ENCODE measurements around the gene TTC39B. TPM values are rescaled to one million over a fixed set of nuclear protein-coding genes. Genes with fewer than 3 reads are reported as not detected.
A peak's percentile ranks its signal among the peaks of the same experiment; 100 is the strongest.

The TTC39B gene
- total RNA-seq, 1 donor from 2014 or later: 2.7 TPM

GRCh38 chr9:15211160-15211814 lies 95.7 kb downstream of the TTC39B start:
- peak overlapping the region in 1 of 2 donors; percentile 39 for H3K4me3 ChIP-seq
- H3K36me3 ChIP-seq: no peaks in the 10 kb centered on the region
- intact Hi-C loops (cut with DNase I): loop anchor here (1.0 to 10.0 kb wide), 8 partner anchors 38 to 396 kb away; partner anchors contain the start of genes CCDC171 and SNAPC3
- peak; percentile 73 to 92 (median 89) for TF ChIP-seq CTCF (IDR thresholded peaks at IDR 0.05)
- peak overlapping the region; percentile 74 to 79 for H3K27ac ChIP-seq
- H3K9me3 ChIP-seq: no peaks in the 10 kb centered on the region
- peaks cover 0 to 21% of the 10 kb centered on the region in 2 donors for H3K4me1 ChIP-seq
- peak in 1 of 2 donors; percentile 81 for DNase-seq (ENCODE audit: low spot score in 2 of 2)
- no peaks in the 10 kb centered on the region for H3K27me3 ChIP-seq

GRCh38 chr9:15206903-15207696 lies 99.9 kb downstream of the TTC39B start:
- no peak overlapping the region for H3K4me3 ChIP-seq

GRCh38 chr9:15205632-15206420 lies 101.2 kb downstream of the TTC39B start:
- intact Hi-C loops (cut with DNase I): no loop called here
- H3K4me3 ChIP-seq: no peak overlapping the region
- DNase-seq (ENCODE audit: low spot score in 2 of 2): no peak
- no peak overlapping the region for H3K27ac ChIP-seq
- no peaks in the 10 kb centered on the region for H3K9me3 ChIP-seq
- peaks cover 0 to 8% of the 10 kb centered on the region in 2 donors for H3K4me1 ChIP-seq
- H3K36me3 ChIP-seq: peaks cover 8 to 15% of the 10 kb centered on the region in 2 donors
- TF ChIP-seq CTCF (IDR thresholded peaks at IDR 0.05): no peak
- H3K27me3 ChIP-seq: no peaks in the 10 kb centered on the region

More at GRCh38 chr9:15206903-15207696, 99.9 kb downstream of the TTC39B start:
- intact Hi-C loops (cut with DNase I): no loop called here
- no peaks in the 10 kb centered on the region for H3K27me3 ChIP-seq
- no peak for DNase-seq (ENCODE audit: low spot score in 2 of 2)
- no peak overlapping the region for H3K27ac ChIP-seq
- H3K4me1 ChIP-seq: peaks cover 0 to 17% of the 10 kb centered on the region in 2 donors
- peaks cover 8 to 12% of the 10 kb centered on the region in 2 donors for H3K36me3 ChIP-seq
- H3K9me3 ChIP-seq: no peaks in the 10 kb centered on the region
- no peak for TF ChIP-seq CTCF (IDR thresholded peaks at IDR 0.05)

GRCh38 chr9:15203581-15203980 lies 103.4 kb downstream of the TTC39B start:
- TF ChIP-seq CTCF (IDR thresholded peaks at IDR 0.05): no peak
- no peak overlapping the region for H3K4me3 ChIP-seq
- H3K9me3 ChIP-seq: no peaks in the 10 kb centered on the region
- H3K36me3 ChIP-seq: peaks cover 8 to 15% of the 10 kb centered on the region in 2 donors
- intact Hi-C loops (cut with DNase I): no loop called here
- H3K27ac ChIP-seq: no peak overlapping the region
- H3K27me3 ChIP-seq: no peaks in the 10 kb centered on the region
- no peaks in the 10 kb centered on the region for H3K4me1 ChIP-seq
- DNase-seq (ENCODE audit: low spot score in 2 of 2): no peak

- no peak overlapping the region for H3K27ac ChIP-seq
- intact Hi-C loops (cut with DNase I): no loop called here
- no peak for TF ChIP-seq CTCF (IDR thresholded peaks at IDR 0.05)
These were observed 106.9 kb downstream of the TTC39B start for GRCh38 chr9:15200111-15200510.

More at GRCh38 chr9:15200111-15200510, 106.9 kb downstream of the TTC39B start:
- Histone ChIP-seq H3K27me3 (no peaks in the 10 kb centered on the region), H3K9me3 (no peaks in the 10 kb centered on the region), H3K4me1 (no peaks in the 10 kb centered on the region), H3K4me3 (no peak overlapping the region), H3K36me3 (peaks cover 23 to 24% of the 10 kb centered on the region in 2 donors)
- no peak for DNase-seq (ENCODE audit: low spot score in 2 of 2)
